GM18507 (cell line): ENCODE results near the gene ATG4D.
"Not testable (repeated sequence)": the region's sequence is repeated elsewhere in the genome, so short reads cannot be mapped to it uniquely, and the experiment has no call there.

Experiments used
- DNase-seq: peaks from one replicate; pipeline ENCODE4 v3.0.0; 2011; ENCODE audit warnings: low read depth; ENCODE audit not compliant: insufficient read length; ENCODE audit errors: extremely low spot score
- FAIRE-seq: peaks from 2 replicates; lab custom pipeline; 2011; peaks lifted over from hg19 to GRCh38; lab: Jason Lieb, UNC

Gene ATG4D

DNA sequence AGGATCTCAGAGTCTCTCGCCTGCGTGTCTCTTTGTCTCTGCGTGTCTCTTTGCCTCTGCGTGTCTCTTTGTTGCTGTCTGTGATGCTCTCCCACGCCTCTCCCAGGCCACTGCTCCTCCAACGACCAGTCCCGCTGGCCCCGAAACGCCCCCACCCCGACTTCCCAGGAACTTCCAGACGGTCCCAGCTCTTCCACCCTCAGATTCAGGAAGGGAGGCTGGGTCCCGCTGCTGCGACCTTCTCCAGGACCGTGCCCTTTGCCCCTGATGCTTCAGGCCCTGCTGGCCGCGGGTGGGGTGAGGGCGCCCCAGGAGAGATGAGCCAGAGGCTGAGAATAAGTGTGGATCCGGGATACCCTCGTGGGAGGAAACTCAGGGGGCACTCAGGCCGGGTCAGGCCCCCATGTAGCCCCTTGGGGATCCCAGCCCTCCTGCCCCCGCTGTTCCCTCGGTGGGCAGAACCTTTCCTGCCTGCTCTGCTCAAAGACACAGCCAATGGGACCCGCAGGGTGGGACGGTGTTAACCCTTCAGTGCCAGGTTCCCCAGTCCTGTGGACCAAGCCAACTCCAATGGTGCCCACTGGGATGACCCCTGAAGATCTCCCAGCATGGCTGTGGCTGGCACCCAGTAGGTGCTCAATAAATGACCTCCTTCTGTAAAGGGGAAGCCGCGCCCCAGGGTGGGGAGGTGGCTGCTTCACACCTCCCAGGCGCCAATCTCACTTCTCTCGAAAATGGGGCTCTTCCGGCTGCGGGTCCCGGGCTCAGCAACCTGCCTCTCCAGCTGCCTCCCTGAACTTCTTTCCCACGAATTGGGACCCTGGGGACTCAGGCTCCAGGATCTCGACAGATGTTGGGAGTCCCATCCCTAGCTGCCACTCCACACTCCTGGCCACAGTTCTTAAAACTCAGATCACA lies 25.0 kb upstream of the ATG4D start:
- DNase-seq (no peak), FAIRE-seq (no peak)

DNA sequence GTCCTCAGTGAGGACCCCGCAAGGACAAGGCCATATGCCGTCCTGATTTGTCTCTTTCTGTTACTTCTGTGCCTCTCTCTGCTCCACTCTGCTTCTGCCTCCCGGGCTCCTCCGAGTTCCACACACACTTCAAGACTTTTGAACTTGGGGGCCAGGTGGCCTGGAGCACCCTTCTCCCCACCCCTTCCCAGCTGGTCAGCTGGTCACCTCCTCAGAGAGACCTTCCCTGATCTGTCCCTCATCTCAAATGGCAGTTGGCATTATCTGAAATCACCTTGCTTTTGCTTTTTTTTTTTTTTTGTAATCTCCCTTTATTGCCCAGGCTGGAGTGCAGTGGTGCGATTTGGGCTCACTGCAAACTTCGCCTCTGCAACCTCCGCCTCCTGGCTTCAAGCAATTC lies 24.3 kb upstream of the ATG4D start:
- no peak for DNase-seq
- FAIRE-seq, result no peak

GRCh38 chr19:10520652-10521318 lies 22.9 kb upstream of the ATG4D start:
- FAIRE-seq, result no peak
- DNase-seq, result no peak

GRCh38 chr19:10521461-10522171 lies 22.1 kb upstream of the ATG4D start:
- no peak for DNase-seq
- no peak for FAIRE-seq

GRCh38 chr19:10523135-10523636 lies 20.5 kb upstream of the ATG4D start:
- FAIRE-seq (no peak), DNase-seq (no peak)

GRCh38 chr19:10525636-10526035 lies 18.1 kb upstream of the ATG4D start:
- FAIRE-seq, result no peak

GRCh38 chr19:10526887-10527286 lies 16.8 kb upstream of the ATG4D start:
- not testable (repeated sequence) for FAIRE-seq

More at GRCh38 chr19:10525636-10526035, 18.1 kb upstream of the ATG4D start:
- DNase-seq, result no peak

GRCh38 chr19:10532457-10532856 lies 11.2 kb upstream of the ATG4D start:
- FAIRE-seq, result no peak

More at GRCh38 chr19:10526887-10527286, 16.8 kb upstream of the ATG4D start:
- DNase-seq, result not testable (repeated sequence)

GRCh38 chr19:10533646-10534386 lies 9.9 kb upstream of the ATG4D start:
- FAIRE-seq, result no peak

More at GRCh38 chr19:10532457-10532856, 11.2 kb upstream of the ATG4D start:
- no peak for DNase-seq

DNA sequence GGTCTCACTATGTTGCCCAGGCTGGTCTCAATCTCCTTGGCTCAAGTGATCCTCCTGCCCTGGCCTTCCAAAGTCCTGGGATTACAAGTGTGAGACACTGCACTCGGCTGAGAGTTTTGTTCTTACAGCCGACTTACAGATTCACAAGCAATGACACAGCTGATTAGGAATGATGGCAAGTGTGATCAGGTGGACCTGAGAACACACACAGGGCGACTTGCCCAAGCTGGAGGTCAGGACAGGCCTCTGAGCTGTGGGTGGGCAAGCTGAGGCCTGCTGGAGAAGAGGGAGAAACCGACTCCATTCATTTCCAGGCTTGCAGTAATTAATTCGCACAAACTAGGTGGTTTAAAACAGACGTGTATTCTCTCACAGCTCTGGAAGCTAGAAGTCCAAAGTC lies 8.1 kb upstream of the ATG4D start:
- no peak for FAIRE-seq
- no peak for DNase-seq

More at GRCh38 chr19:10533646-10534386, 9.9 kb upstream of the ATG4D start:
- DNase-seq, result no peak

DNA sequence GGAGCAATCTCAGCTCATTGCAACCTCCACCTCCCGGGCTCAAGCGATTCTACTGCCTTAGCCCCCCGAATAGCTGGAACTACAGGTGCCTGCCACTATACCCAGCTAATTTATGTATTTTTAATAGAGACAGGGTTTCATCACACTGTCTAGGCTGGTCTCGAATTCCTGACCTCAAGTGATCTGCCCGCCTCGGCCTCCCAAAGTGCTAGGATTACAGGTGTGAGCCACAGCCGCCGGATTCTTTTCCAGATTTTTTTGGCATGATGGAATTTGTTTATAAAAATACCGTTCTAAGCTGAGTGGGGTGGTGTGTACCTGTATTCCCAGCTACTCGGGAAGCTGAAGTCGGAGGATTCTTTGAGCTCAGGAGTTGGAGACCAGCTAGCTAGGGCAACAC lies 6.0 kb upstream of the ATG4D start:
- no peak for FAIRE-seq
- no peak for DNase-seq

GRCh38 chr19:10538204-10538983 lies 5.3 kb upstream of the ATG4D start:
- no peak for DNase-seq
- no peak for FAIRE-seq

- DNase-seq, FAIRE-seq: not testable (repeated sequence)
These were observed 4.7 kb upstream of the ATG4D start for GRCh38 chr19:10539016-10539415.

- FAIRE-seq (no peak), DNase-seq (no peak)
These were observed 665 bp upstream of the ATG4D start for GRCh38 chr19:10543059-10543419.

- no peak for FAIRE-seq
- no peak for DNase-seq
These were observed 593 bp downstream of the ATG4D start for GRCh38 chr19:10544242-10544752.

- DNase-seq (no peak), FAIRE-seq (no peak)
These were observed 1.1 kb downstream of the ATG4D start for GRCh38 chr19:10544753-10545251.

DNA sequence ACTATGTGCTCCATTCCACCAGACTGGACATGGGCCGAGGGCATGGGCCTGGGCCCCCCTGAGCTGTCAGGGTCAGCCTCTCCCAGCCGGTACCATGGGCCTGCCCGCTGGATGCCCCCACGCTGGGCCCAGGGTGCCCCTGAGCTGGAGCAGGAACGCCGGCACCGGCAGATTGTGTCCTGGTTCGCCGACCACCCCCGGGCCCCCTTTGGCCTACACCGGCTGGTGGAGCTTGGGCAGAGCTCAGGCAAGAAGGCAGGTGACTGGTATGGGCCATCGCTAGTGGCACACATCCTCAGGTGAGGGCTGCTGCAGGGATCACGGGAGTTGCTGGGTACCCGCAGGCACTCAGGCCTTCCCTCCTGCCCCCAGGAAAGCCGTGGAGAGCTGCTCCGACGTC lies 3.1 kb downstream of the ATG4D start:
- FAIRE-seq (no peak), DNase-seq (no peak)

- FAIRE-seq (no peak), DNase-seq (no peak)
These were observed 5.1 kb downstream of the ATG4D start for GRCh38 chr19:10548746-10549276.
